Measurements from ENCODE around the gene MFSD2B. TPM values are rescaled to one million over a fixed set of nuclear protein-coding genes. Genes with fewer than 3 reads are reported as not detected.

MFSD2B gene
- total and polyA plus RNA-seq, 10 of the 15 experiments (the other 5 are each of a cell fraction or from before 2014, with no cell fraction given): 0.07 to 0.51 (median 0.16) TPM; not detected in 4

GRCh38 chr2:24046930-24047702 is 37.2 kb downstream of the MFSD2B start, which contains the start of gene WDCP (continued):
- no peak for TF ChIP-seq ZBTB11 (CRISPR knock-in tag; IDR thresholded peaks at IDR 0.05)
- TF ChIP-seq CBFB (IDR thresholded peaks at IDR 0.05; ENCODE audit: low read depth): peak; percentile 97
- TF ChIP-seq MXI1 (IDR thresholded peaks at IDR 0.05; ENCODE audit: low read depth, low read length): peak; percentile 88
- TF ChIP-seq CTCF (IDR thresholded peaks at IDR 0.05 in 2 of 3, conservative IDR thresholded peaks at IDR 0.05 in 1 of 3; ENCODE audit: control insufficient read depth in 2 of 3, extremely low read depth in 1 of 3, insufficient read depth in 1 of 3, low read depth in 3 of 3, low read length in 3 of 3): no peak
- TF ChIP-seq HCFC1 (IDR thresholded peaks at IDR 0.05; ENCODE audit: low read length): peak; percentile 90
- TF ChIP-seq, protein P1, sequence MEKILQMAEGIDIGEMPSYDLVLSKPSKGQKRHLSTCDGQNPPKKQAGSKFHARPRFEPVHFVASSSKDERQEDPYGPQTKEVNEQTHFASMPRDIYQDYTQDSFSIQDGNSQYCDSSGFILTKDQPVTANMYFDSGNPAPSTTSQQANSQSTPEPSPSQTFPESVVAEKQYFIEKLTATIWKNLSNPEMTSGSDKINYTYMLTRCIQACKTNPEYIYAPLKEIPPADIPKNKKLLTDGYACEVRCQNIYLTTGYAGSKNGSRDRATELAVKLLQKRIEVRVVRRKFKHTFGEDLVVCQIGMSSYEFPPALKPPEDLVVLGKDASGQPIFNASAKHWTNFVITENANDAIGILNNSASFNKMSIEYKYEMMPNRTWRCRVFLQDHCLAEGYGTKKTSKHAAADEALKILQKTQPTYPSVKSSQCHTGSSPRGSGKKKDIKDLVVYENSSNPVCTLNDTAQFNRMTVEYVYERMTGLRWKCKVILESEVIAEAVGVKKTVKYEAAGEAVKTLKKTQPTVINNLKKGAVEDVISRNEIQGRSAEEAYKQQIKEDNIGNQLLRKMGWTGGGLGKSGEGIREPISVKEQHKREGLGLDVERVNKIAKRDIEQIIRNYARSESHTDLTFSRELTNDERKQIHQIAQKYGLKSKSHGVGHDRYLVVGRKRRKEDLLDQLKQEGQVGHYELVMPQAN (conservative IDR thresholded peaks at IDR 0.05): no peak
- 0 out of 2 replicates have a peak, but pooled peaks have one; percentile 36 for TF ChIP-seq TARDBP (IDR thresholded peaks at IDR 0.05; ENCODE audit: borderline replicate concordance)
- no peak; the same call in 1 of the 2 replicates for TF ChIP-seq STAT1 (conservative IDR thresholded peaks at IDR 0.05)
- peak; percentile 58; the same call in 1 of the 2 replicates for TF ChIP-seq YY1 (IDR thresholded peaks at IDR 0.05; ENCODE audit: low read depth, low read length)
- TF ChIP-seq POLR2A (IDR thresholded peaks at IDR 0.05; ENCODE audit: low read depth, low read length): peak; percentile 94
- no peak for TF ChIP-seq SREBF2 (IDR thresholded peaks at IDR 0.05; ENCODE audit: low read length)
- TF ChIP-seq HDAC6 (IDR thresholded peaks at IDR 0.05; ENCODE audit: unreplicated experiment): no peak
- TF ChIP-seq SUZ12 (IDR thresholded peaks at IDR 0.05; ENCODE audit: unreplicated experiment): no peak
- TF ChIP-seq POLR2AphosphoS2 (IDR thresholded peaks at IDR 0.05; ENCODE audit: low read depth, low read length): peak; percentile 83; the same call in 1 of the 2 replicates
- no peak for TF ChIP-seq MEF2A (IDR thresholded peaks at IDR 0.05; ENCODE audit: insufficient read depth, low read depth, low read length)
- peak; percentile 75; the same call in 1 of the 2 replicates for TF ChIP-seq HDGF (IDR thresholded peaks at IDR 0.05)
